Activated CD4-positive, CD25-positive, alpha-beta regulatory T cell treated with anti-CD3 and anti-CD28 coated beads, Interleukin-2, amount 50 U/mL, for 16 hours (primary cell): ENCODE results near the gene BAHCC1.

Experiments
- DNase-seq: peaks from one replicate; pipeline ENCODE4 v3.0.0-alpha.2; 2020; ENCODE audit warnings: low read depth, low spot score

The BAHCC1 gene

GRCh38 chr17:81386646-81387099 is 8.6 kb upstream of the BAHCC1 start:
- DNase-seq = no peak

DNA sequence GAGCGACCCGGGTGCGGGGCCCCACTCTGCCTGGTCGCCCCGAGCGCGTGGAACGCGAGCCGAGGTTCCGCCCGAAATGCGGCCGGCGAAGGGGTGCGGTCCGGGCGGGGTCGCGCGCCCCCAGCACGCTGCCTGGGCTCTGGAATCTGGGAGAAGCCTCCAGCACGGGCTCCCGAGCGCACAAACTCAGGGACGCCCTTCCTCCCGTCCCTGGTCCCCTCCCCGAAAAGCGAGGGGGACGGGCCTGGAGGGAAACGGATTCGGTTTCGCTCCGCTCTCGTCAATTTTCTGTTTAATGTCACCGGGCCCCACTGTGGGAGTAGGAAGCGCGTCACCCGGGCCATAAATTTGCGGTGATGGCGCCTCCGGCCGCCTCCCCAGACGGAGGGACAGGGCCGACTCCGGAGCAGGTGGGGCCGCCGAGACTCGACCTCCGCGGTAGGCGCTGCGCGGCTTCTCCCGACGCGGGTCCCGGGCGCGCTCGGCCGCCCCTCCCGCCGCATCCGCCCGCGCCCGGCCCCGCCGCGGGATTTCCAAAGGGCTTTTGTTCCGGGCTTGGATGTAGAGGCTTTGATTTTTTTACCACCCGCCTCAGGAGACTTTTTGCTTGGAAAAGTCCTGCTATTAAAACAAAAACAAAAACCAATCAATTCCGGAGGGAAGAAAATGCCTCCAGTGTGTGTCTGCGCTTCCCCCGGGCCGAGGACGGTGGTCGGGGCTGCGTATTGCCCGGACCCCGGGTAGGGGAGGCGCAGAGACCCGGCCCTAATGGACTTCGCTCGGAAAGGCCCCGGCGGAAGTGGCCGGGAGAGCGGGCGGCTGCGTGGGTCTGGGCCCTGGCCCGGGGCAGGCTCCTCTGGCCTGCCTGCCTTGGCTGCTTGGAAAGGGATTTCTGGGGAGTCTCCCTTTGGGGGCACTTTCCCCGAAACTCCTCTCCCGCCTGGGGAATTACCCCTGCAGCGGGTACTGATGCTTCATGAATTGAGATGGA is 7.9 kb upstream of the BAHCC1 start:
- no peak for DNase-seq

DNA sequence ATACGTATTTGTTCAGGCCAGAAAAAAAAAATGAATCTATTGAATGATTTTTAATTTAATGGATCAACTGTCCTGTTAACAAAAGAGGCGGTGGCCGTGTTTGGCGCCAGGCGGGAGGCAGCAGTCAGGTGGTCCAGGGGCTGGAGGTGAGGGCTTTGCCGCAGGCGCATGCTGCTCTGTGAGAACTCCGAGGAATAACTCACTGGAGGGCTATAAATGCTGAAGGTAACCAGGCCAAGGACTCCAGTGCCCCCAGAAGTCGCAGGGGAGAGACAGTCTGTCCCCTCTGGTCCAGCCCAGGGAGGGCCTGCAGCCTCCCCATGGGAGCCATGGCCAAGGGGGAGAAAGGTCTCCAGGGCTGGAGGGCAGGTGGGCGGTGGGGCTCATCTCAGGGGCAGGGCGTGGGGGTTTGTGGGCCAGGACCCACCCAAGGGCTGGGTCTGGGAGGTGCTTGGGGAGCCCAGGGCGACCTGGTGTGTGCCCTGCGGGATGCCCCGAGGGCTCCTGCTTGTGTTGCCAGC is 7.1 kb upstream of the BAHCC1 start:
- DNase-seq = no peak

- no peak for DNase-seq
These were observed 6.5 kb upstream of the BAHCC1 start for GRCh38 chr17:81388612-81389367.

GRCh38 chr17:81389585-81389984 is 5.7 kb upstream of the BAHCC1 start:
- DNase-seq = no peak

DNA sequence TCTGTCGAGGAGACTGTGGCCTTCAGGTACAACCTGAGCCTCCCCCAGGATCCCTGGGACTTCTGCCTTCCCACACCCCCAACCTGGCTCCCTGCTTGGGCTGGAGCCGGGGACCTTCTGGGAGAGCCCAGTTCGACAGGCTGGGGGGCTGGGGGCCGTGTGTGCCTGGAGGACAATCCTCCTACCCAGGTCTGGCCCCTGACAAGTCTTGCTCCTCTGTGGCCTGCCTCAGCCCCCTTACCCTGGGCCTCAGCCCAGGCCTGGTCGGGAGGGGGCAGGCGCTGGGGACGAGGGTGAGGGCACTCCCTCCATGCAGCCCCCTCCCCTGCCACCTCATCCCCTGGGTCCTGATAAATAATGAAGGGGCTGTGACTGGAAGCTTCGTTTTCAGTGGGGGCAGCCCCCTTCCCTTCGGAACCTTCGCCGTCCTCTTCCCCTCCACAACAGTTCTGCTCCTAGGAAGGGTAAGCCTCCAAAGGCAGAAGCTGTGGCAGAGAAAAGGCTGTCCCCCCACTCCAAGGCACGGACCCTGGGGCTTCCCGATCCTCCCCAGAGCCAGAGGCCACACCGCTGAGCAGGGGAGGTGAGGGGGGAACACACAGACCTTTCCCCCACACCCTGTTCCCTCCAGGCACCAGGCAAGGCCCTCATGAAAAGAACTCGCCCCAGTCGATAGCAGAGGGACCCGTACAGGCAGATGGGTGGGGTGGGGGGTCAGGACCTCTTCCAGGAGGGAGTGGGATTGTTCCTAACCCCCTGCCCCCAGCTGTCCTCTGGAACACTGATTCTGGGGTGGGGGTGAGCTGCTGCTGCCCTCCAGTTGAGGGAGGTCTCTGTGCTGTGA is 5.0 kb upstream of the BAHCC1 start:
- DNase-seq = no peak

DNA sequence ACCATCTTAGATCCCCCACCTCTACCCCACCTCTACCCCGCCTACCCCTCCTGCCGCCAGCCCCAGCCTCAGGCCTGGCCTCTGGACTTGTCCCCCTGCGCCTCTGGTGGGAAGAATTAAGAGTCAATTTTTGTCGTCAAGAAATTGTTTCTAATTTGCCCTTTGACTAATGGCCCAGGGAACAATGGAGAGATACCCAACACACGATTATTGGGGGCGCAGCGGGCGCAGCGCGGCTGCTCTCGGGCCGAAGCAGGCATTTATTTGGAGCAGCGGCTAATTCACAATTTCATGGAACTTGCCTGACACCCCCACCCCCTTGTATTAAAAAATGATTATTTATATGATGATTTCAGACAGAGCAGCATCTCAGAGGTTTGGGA is 4.4 kb upstream of the BAHCC1 start:
- DNase-seq = no peak

GRCh38 chr17:81391293-81391935 is 3.8 kb upstream of the BAHCC1 start:
- DNase-seq = no peak

DNA sequence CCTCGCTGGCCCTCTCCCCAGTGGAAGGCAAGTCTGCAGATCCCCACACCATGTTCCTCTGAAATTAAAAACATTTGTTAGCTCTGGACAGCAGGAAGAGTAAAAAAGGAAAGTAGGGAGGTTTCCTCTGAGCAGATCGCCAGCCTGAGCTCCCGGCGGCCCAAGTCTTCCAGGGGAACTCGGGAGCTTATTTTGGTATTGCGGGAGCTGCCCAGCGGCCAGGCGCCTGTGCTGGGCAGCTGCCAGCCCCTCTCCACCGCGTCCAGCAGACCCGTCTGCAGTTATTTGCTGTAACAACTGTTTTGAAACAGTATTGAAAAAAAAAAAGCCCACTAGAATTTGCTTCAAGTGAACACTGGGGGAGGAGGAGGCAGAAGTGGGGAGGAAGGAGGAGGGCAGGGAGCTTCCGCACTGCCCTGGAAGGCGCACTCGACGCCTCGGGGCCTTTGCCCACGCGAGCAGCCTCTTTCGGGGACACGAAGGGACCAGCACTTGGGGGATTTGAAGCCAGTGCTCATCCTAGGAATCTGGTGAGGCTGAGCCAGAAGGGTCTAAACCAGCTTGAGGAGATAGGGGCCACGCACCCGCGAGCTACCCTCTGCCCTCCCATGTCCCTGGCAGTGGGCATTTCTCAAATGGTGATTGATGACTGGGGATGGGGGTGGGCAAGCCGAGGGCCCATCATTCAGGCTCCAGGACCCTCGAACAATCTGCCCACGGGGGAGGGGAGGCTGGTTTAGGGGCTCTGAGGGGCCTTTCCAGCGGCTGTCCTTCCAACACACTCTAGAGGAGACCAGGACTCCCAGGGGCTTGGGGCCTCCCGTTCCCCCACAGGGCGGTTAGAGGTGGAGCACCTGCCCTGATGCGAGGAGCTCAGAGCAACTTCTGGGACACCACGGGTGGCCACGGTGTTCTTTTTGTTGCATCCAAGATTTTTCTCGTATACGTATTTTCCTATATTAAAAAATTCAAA is 3.0 kb upstream of the BAHCC1 start:
- no peak for DNase-seq

- no peak for DNase-seq
These were observed 2.2 kb upstream of the BAHCC1 start for GRCh38 chr17:81392909-81393654.

- no peak for DNase-seq
These were observed 1.4 kb upstream of the BAHCC1 start for GRCh38 chr17:81393684-81394376.

DNA sequence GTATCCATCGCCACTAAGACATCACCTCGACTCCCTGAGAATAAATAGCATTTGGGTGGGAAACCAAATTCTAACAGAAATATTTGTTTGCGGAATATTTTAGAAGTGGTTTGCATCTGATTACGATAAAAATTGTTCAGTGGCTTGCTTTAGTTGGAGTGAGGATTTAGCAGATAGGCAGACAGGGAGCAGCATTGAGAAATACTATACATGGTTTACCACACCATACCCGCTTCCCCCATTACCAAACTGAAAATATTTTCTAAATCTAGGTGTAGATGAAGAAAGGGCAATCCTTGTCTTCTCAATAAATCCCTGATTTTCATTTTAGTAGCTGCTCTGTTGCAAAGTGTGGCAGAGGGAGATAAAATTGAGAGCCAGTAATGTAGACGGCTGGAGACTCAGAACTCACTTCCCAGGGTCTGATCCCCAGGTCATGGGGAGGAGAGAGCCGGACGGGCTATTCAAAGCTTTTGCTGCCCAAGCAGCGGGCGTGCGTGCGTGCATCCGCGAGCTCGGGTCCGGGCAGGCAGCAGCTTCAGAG is 808 bp upstream of the BAHCC1 start:
- no peak for DNase-seq

GRCh38 chr17:81395600-81396277 is 482 bp downstream of the BAHCC1 start:
- DNase-seq = no peak

DNA sequence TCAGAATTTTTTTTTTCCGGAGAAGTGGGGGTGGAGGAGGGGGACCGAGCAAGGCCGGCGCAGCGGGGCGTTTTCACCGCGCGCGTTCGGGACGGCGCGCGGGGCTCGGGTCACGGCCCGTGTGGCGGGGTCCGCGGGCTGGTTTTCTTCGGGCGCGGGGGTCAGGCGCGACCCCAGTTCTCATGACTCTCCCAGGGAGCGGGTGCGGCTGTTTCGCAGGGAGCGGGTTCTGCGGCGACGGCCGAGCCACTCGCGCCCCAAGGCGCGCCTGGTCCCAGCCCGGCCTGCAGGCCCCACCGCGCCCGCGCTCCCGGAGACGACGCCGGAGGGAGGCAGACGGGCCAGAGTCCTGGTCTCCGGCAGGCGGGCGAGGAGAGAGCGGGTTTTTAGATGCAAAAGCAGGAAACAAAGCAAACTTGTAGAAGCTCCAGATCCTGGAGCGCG is 1.0 kb downstream of the BAHCC1 start:
- no peak for DNase-seq

GRCh38 chr17:81396722-81397313 is 1.6 kb downstream of the BAHCC1 start:
- no peak for DNase-seq

DNA sequence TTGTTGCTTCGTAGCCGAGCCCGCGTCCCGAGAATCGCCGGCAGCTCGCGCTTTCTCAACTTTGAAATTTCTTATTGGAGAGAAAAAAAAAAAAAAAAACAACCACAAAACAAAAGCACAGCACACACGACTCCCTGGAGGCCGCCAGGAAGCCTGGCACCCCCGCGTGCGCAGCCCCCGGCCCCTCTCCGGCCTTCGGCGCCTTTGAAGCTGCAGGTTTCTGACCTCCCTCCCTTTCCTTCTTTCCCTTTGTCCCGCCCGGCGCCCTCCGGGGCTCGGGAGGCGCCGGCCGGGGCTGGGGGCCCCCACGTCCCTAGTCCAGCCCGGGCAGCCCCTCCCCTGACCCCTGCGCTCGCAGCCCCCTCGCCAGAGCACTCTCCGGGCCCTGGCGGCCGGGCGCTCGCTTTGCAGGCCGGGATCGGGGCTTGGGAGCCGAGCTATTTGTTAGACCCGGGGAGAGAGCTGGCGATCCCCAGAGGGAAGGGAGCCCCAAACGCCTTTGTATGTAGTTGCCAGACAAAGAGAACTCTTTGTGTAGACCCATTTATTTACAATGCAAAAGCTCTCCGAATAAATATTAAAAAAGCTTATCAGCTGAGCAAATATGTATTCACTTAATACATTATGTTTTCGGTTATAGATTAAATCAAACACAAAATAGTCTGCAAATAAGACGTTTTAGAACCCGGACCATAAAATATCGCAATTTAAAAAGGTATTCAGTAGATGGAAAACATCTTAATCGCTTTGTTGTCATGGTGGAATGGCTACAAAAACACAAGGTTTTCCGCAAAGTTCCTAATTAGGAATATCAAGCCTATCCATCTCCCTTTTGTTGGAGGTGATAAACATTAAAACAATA is 2.3 kb downstream of the BAHCC1 start:
- DNase-seq = no peak
